Adrenal gland (tissue), 5 donors: ENCODE results near the gene CFAP410.

Experiments used
- CTCF ChIP-seq, 6 experiments: fragments of 450-650 bp in 4 of 6; fragments of 200-600 bp in 2 of 6; sonication (generic) in 1 of 6; IDR thresholded peaks; 1 replicate in 5 of 6; 2 replicates in 1 of 6; pipeline versions ENCODE4 v1.5.1 to v1.8.0; 2016 to 2021; ENCODE audit warnings: antibody characterized with exemption in 6 of 6, mild to moderate bottlenecking in 2 of 6, moderate library complexity in 1 of 6
- POLR2A ChIP-seq, 2 donors: fragments of 450-650 bp; IDR thresholded peaks; one replicate each; pipeline ENCODE4 v1.6.1; 2017; ENCODE audit warnings: antibody characterized with exemption in 2 of 2, mild to moderate bottlenecking in 2 of 2, moderate library complexity in 1 of 2
- donor health status: DM: no; HTN: no; CAD: no.

DNA sequence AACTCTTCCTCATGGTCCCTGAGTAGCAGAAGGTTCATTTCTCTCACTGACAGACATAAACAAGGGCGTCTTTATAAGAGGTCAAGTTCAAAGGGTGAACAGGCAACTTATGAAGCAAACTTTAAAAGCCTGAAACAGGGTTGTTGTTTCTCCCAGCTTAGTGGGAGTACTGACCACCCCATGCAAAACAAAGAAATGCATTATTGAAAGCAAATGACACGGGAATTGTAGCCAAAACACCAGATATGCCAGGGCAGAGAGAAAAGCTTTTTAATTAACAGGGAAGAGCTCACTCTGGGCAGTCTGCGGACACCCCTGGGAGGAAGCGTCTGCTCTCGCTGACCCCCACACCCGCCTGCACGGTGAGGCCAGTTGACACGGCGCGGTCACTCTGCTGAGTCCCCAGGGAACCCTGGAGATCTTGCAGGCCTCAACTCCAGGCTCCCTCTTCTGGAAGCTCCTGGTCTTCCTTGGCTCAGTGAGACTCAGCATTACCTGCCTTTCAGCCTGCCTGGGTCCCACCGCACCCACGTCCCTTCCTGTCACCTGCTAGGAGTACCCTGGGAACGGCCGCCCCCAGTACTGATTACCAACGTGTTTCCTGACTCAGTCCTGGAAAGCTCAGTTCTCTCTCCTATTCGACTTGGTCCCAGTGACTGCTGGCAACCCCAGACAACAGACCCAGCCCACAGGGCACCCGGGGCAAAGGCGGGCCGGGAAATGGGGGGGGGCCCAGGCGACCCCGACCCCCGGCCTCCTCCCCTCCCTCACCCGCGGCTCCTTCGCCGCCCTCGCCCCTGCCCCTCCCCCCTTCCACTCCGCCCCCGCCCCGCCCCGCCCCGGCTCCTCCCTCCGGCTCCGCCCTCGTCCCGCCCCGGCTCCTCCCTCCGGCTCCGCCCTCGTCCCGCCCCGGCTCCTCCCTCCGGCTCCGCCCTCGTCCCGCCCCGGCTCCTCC, 972 bp downstream of the CFAP410 start:
- TF ChIP-seq CTCF (IDR thresholded peaks at IDR 0.05) (peak in 5 of 6 experiments; percentile 22 to 46 (median 34)), POLR2A (IDR thresholded peaks at IDR 0.05) (peak in 1 of 2 donors; percentile 14)
